Activated CD4-positive, alpha-beta T cell treated with anti-CD3 and anti-CD28 coated beads, Interleukin-2, Interleukin-4, amounts not matched to agents 100 ng/mL and 50 ng/mL, durations not matched to agents 16 hours and 8 hours (primary cell): ENCODE results near the gene ENO2.
A peak's percentile ranks its signal among the peaks of the same experiment; 100 is the strongest.
"Not testable (repeated sequence)": the region's sequence is repeated elsewhere in the genome, so short reads cannot be mapped to it uniquely, and the experiment has no call there.

Experiments used
- DNase-seq: peaks from one replicate; pipeline ENCODE4 v3.0.0-alpha.2; 2020; ENCODE audit warnings: low spot score

Gene ENO2

GRCh38 chr12:6914246-6914946, at the start of gene ENO2:
Gene ENO2 (plus strand): TSS chr12:6914580. CDS start chr12:6915833, 1,253 bp downstream.
- peak; percentile 71 for DNase-seq

- DNase-seq = not testable (repeated sequence)
These were observed 49.1 kb upstream of the ENO2 start for GRCh38 chr12:6865307-6865706.

GRCh38 chr12:6866163-6866919, 48.0 kb upstream of the ENO2 start:
- DNase-seq = no peak

- no peak for DNase-seq
These were observed 47.4 kb upstream of the ENO2 start for GRCh38 chr12:6866920-6867412.

- peak; percentile 88 for DNase-seq
These were observed 46.8 kb upstream of the ENO2 start, which contains the start of gene TPI1 for GRCh38 chr12:6867413-6868210. Gene TPI1 (plus strand): TSS chr12:6867531. CDS start chr12:6867567, 36 bp downstream.

- DNase-seq = peak; percentile 27
These were observed 46.0 kb upstream of the ENO2 start for GRCh38 chr12:6868211-6869048.

GRCh38 chr12:6869049-6870021, 45.0 kb upstream of the ENO2 start:
- peak; percentile 88 for DNase-seq

- not testable (repeated sequence) for DNase-seq
These were observed 44.1 kb upstream of the ENO2 start for GRCh38 chr12:6870304-6870703.

GRCh38 chr12:6871052-6871957, 43.1 kb upstream of the ENO2 start:
- peak; percentile 58 for DNase-seq

- DNase-seq = peak; percentile 86
These were observed 42.0 kb upstream of the ENO2 start for GRCh38 chr12:6872073-6873048.

- peak; percentile 98 for DNase-seq
These were observed 41.0 kb upstream of the ENO2 start, which contains the start of gene SPSB2 for GRCh38 chr12:6873094-6874014. Gene SPSB2 (minus strand): TSS chr12:6873303. CDS start chr12:6872901, 402 bp downstream.

- not testable (repeated sequence) for DNase-seq
These were observed 40.4 kb upstream of the ENO2 start for GRCh38 chr12:6874015-6874368.

- DNase-seq = not testable (repeated sequence)
These were observed 34.6 kb upstream of the ENO2 start for GRCh38 chr12:6879824-6880223.

GRCh38 chr12:6883252-6883651, 31.1 kb upstream of the ENO2 start:
- DNase-seq = no peak

GRCh38 chr12:6883683-6884082, 30.7 kb upstream of the ENO2 start:
- no peak for DNase-seq

- no peak for DNase-seq
These were observed 29.8 kb upstream of the ENO2 start for GRCh38 chr12:6884539-6884938.
